ENCODE measurements around the gene WASF2.
"Not testable (repeated sequence)": the region's sequence is repeated elsewhere in the genome, so short reads cannot be mapped to it uniquely, and the experiment has no call there.

Gene WASF2

DNA sequence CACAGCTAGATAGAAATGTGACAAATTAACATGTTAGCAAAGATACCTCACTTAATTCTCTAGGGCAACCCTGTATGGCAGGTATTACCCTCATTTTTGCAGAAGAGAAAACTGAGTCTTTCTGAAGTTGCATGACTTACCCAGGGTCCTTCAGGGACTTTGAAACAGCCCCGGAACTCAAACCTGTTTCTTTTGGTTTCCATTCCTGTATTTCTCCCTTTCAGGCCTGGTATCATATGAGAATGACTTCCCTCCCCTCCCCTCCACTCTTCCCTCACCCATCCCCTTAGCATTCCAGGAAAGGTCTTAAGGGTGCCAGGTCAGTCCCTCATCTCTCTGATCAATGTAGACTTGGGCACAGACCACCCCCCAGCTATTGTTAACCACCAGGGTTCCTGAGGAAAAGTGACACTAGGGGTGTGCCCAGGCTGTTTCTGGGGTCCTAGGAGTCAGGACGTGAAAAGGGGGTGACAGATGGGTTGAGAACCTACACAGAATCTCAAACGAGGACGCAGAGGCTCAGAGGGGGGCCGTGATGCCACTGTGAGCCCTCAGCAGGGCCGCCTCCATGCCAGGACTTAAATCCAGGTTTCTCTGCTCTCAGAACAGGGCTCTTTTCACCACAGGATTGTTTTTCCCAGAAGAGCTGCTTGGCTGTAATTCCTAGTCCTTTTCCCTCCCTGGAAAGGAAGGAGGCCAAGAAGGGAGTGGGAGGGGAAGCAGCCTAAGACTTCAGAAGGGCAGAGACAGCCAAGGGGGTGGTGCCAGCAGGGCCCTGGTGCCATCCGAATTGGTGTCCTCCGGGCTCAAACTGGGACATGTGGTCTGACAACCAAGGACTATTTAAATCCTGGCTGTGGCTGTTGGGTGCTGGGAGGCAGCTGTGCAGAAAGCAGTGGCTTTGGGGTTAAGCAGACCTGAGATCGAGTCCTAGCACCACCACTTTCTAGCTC lies 2.1 kb upstream of the WASF2 start:
- DNase-seq = no peak

DNA sequence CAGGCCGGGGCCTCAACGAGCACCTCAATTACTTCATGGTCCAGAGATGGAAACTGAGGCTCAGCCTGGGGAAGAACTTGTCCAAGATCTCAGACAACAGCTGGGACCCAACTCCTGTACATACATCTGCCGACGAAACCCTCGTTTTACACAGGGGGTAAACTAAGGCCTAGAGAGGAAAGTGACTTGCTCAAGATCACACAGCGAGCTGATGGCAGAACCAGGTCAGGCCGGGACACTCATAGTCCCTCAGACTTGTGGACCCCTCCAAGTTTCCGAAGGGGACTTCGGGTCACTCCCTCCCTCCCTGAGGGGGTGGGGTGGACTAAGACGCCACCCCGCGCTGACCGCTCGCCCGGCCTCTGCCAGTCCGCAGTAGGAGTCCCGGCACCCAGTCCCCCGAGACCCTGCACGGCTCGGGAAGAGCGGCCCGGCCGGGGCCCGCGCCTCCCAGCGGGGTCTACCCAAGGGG lies 430 bp downstream of the WASF2 start:
- DNase-seq = no peak

DNA sequence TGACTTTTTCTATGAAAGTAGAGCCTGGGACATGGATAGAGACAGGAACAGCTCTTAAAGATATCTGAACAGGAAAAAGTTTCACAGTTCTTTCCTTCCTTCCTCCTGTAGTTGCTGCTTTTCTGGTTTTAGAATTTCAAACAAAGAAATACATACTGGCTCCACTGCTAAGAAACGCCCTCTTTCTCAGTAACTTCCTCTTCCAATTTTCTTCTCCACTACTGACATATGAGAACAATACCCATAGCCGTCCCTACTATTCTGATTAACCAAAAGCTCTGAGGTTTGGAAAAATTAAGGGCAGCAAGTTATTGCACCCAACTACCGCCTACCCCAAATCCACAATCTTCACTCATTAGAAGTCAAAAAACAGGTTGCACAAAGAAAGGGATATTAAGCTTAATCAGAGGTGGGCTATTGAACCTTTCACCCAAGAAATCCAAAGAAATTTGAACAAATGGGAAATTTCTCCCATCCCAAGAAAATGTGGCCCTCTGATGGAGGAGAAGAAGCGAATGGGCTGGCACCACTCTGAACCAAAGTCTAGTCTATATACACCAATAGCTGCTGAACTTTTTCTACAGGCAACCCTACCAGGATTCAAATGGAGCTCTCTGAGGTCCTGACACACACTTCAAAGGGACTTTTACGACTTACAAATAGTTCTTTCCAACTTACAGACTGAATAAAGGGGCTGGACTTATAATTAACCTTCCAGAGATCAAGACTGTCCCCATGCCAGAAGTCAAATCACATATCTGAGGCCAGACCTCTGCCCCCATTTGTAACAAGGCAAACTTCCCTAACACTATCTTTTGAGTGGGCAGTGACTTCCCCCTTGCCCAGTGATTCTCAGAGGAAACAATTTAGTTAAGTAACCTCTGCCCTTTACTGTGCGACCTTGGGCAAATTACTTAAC lies 1.7 kb downstream of the WASF2 start:
- DNase-seq = no peak

DNA sequence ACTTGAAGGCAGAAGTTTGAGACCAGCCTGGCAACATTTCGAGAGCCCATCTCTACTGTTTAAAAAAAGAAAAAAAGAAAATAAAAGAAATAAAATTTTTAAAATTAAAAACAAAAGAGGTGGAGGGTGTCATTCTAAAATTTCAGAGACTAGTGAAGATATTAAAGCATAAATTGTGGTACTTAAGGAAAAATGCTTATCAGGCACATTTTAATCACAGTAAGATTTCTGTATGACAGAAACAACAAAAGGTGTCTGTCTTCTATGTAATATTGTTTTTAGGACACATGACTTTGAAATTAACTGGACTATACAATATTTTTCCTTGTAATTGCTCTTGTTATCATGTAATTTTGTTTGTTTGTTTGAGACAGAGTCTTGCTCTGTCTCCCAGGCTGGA lies 4.6 kb downstream of the WASF2 start:
- DNase-seq = no peak

DNA sequence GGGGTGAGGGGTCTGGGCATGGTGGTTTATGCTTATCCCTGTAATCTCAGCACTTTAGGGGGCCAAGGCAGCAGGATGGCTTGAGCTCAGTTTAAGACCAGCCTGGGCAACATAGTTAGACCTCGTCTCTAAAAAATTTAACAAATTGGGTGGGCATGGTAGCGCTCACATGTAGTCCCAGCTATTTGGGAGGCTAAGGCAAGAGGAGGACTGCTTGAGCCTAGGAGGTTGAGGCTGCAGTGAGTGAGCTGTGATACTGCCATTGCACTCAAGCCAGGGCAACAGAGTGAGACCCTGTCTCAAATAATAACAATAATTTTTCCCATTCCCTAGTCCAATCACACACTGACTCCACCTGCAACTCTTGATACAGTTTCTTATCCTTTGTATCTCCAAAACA lies 6.3 kb downstream of the WASF2 start:
- no peak for DNase-seq

DNA sequence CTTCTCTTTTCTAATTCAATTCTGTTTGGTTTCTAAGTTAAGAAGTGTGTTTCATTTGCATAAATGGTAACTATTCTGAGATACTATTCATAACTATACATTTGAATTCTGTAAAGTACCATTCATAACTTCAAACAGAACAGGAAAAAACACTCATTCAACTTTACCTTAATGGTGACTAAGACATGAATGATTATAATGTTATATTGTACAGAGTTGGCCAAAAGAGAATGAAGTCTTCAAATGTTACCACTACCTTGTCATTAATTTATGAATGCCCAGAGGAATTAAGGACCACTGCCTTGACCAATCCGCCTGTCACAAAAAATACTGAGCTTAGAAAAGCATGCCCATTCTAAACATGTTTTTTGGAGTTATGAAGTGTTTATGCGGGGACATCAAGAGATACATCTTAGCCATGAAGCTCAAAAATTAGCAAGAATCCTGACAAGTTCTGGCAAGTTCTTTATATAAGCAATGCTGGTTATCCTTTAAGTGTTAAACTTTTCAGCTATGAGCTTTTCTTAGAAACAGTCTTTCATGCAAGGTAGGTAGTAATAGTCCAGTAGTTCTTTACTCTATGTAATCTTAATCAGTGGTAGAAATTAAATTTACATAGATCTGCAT lies 7.9 kb downstream of the WASF2 start:
- no peak for DNase-seq

DNA sequence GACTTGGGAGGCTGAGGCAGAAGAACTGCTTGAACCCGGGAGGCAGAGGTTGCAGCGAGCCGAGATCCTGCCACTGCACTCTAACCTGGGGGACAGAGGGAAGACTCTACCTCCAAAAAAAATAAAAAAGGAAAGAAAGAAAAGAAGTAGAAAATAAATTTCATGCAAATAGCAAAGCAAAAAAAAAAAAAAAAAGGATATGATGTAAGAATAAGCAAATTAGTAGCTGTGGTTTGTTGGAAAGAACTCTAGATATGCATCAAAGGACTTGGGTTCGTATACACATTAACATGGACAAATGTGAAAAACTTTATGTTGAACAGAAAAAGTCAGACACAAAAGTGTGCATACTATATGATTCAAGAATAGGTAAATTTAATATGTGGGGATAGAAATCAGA lies 11.9 kb downstream of the WASF2 start:
- DNase-seq = no peak

DNA sequence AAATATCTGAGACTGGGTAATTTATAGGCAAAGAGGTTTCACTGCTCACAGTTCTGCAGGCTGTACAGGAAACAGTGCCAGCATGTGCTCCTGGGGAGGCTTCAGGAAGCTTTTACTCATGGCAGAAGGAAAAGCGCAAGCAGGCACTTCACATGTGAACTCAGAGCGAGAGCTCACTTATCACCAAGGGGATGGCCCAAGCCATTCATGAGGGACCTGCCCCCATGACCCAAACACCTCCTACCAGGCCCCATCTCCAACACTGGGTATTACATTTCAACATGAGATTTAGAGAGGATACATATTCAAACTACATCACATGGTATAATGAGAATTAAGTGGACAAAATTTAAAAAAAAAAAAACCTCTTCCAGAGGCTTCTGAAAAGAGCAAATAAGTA lies 13.7 kb downstream of the WASF2 start:
- DNase-seq = no peak

DNA sequence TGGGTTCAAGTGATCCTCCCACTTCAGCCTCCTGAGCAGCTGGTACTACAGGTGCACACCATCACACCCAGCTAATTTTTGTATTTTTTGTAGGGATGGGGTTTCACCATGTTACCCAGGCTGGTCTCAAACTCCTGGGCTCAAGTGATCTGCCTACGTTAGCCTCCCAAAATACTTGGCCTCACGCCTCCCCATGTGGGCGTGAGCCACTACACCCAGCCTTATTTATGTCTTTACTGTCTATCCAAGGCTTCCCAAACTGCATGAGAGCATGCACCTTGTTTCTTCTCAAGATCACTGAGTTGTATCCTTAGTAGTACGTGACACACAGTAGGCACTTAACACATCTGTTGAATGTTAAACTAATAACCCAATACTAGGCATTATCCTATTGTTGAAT lies 14.2 kb downstream of the WASF2 start:
- no peak for DNase-seq

DNA sequence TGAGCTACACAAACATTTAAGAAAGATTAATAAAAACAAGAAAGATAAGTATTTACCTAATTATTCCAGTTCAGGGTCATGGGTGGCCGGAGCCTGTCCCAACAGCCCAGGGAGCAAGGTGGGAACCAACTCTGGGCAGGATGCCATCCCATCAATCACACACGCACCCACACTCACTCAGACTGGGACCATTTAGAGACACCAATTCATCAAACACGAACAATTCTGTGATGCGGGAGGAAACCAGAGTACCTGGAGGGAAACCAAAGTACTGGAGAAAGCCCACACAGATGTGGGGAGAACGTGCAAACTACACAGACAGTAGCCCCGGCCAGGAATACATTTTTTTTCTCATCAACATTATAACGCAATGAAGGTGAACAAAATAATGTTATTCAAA lies 16.2 kb downstream of the WASF2 start:
- DNase-seq = no peak

DNA sequence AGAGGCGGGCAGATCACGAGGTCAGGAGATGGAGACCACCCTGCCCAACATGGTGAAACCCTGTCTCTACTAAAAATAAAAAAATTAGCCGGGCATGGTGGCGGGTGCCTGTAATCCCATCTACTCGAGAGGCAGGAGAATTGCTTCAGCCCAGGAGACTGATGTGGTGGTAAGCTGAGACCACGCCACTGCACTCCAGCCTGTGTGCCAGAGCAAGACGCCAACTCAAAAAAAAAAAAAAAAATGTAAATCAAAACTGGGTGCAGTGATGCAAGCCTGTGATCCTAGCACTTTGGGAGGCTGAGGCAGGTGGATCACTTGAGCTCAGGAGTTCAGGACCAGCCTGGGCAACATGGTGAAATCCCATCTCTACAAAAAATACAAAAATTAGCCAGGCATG lies 17.9 kb downstream of the WASF2 start:
- not testable (repeated sequence) for DNase-seq

DNA sequence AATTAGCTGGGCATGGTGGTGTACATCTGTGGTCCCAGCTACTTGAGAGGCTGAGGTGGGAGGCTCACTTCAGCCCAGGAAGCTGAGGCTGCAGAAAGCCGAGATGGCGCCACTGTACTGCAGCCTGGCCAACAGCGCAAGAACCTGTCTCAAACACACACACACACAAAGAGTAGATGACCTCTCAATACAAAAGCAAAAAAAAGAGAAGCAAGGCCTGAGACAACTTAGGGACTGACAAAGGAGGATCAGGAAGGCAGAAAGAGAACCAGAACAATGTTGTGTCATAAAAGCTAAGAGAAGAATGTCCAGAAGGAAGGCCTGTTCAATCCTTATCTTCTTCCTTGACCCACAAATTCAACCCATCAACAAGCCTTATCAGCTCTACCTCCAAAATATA lies 18.5 kb downstream of the WASF2 start:
- no peak for DNase-seq

DNA sequence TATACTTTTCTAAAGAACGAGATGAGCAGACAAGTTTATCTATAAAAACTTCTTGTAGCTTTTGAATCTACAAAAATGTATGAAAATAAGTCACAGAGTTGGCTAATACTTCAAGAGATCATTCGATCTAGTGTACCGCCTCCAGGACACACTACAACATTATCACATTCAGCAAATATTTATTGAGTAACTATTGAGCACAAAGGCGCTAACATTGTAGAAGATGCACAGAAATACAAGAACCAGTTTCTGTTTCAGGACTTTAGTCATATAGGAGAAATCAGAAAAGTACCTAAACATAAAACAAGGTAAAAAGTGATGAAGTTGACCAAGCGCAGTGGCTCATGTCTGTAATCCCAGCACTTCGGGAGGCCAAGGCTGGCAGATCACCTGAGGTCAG lies 20.6 kb downstream of the WASF2 start:
- DNase-seq = no peak

DNA sequence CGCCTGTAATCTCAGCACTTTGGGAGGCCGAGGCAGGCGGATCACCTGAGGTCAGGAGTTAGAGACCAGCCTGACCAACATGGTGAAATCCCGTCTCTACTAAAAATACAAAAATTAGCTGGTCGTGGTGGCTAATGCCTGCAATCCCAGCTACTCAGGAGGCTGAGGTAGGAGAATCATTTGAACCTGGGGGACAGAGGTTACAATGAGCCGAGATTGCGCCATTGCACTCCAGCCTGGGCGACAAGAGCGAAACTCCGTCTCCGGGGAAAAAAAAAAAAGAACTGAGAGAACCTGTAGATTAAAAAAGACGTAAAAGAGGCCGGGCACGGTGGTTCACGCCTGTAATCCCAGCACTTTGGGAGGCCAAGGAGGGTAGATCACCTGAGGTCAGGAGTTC lies 21.6 kb downstream of the WASF2 start:
- not testable (repeated sequence) for DNase-seq

DNA sequence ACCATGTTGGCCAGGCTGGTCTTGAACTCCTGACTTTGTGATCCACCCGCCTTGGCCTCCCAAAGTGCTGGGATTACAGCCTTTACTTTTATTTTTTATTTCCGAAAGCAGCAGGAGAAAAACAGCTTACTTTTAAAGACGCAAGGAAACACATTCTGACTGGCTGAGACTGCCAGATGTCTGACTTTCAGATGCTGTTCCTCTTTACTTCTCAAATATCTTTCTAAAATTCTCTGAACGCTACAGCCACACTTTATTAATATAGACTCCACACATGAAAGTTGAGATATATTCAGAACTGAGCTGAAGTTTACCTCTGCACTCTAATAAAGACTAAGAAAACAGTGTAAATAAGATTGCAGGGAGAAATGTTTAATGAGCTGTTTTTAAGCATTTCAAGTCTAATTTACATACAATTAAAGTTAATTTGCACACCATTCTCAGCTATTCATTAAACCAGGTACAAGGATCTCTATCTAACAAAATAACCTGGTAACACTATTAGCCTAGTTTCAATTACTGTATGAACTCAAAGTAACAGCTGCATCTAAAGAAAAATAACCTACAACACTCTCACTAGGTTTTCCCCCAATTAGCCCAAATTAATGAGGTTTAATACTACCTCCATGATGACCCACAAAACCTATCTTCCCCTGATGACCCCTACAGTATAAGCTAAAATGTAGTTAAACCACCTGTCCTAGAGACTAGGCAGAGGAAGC lies 24.9 kb downstream of the WASF2 start:
- no peak for DNase-seq

DNA sequence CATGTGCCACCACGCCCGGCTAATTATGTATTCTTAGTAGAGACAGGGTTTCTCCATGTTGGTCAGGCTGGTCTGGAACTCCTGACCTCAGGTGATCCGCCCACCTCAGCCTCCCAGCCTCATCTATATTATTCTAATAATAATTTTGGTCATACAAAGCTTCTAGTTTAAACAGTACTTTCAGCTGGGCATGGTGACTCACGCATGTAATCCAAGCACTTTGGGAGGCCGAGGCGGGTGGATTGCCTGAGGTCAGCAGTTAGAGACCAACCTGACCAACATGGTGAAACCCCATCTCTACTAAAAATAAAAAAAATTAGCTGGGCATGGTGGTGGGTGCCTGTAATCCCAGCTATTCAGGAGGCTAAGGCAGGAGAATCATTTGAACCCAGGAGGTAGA lies 26.1 kb downstream of the WASF2 start:
- not testable (repeated sequence) for DNase-seq

DNA sequence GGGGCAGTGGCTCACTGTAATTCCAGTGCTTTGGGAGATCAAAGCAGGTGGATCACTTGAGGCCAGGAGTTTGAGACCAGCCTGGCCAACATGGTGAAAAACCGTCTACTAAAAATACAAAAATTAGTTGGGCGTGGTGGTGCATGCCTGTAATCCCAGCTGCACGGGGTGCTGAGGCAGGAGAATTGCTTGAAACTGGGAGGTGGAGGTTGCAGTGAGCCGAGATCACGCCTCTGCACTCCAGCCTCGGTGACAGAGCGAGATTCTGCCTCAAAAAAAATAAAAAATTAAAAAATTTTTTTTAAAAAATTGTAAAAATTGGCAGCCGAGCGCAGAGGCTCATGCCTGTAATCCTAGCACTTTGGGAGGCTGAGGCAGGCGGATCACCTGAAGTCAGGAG lies 31.4 kb downstream of the WASF2 start:
- DNase-seq = not testable (repeated sequence)

DNA sequence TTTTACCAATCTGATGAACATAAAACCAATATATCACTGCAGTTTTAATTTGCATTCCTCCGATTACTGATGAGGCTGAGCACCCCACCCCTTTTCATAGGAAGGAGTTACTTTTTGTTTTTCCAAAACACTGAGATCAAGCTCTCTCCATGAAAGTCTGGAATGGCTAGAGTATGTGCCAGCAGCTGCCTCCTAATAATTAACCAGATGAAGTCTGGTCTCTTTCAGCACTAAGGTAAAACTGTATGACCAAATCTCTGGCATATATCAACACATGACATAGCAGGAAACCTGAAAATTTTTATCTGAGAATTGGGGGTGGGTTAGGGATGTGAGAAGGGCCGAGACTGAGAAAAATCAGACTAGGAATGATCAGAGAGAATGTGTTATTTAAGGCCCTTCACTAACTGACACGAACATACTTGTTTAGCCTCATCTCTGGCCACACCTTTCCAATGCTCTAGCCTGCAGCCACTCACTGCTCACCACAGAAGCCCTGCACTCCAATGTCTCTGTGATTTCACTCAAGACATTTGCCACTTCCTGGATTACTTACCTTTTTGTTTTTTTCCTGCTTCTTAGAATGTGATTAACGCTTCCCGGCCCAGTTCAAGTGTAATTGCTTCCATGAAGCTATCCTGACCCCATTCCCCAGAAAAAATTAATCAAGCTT lies 34.7 kb downstream of the WASF2 start:
- DNase-seq = no peak

DNA sequence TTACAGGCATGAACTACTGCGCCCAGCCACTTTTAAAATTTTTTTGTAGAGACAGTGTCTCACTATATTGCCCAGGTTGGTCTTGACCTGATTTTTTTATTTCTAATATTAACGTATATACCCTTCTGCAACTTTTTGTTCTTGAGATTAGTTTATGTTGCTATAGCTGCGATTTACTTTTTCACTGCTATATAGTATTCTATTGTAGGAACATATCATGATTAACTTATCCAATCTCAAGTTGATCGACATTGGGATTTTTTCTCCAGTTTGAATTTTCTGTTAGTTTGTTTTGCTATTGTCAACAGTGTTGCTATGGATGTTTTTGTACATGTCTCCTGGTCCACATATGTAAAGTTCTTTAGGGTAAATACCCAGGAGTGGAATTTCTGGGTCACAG lies 35.4 kb downstream of the WASF2 start:
- no peak for DNase-seq

DNA sequence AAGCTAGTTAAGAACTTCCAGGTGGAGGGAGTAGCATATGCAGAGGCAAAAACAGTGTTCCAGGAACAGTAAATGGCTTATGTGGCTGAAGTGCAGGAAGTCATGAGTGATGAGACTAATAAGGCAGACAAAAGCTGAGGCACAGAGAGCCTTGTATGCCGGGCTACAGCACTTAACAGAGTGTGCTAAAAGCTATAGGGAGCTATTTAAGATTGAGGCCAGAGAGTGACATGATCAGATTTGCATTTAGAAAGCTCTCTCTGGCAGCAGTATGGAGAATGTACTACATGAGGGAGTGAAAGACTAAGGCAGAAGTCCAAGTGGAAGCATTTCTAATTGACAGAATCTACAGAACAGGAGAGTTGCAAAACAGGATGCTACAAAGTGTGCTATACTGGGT lies 38.6 kb downstream of the WASF2 start:
- no peak for DNase-seq

DNA sequence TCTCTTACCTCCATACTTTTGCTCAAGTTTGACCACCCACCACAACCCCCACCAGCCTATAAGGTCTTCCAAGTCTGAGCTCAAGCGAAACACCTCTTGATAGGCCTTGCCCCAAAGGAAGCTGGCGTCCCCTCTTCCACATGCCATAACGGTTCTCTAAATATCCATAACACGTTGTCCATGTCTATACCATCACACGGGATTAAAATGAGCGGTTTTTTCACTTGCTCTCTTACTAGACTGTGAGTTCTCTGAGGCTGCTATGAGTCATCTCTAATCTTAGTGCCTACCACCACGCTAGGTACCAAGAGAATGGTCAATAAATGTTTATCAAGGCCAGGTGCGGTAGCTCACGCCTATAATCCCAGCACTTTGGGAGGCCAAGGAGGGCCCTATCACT lies 41.0 kb downstream of the WASF2 start:
- DNase-seq = no peak

DNA sequence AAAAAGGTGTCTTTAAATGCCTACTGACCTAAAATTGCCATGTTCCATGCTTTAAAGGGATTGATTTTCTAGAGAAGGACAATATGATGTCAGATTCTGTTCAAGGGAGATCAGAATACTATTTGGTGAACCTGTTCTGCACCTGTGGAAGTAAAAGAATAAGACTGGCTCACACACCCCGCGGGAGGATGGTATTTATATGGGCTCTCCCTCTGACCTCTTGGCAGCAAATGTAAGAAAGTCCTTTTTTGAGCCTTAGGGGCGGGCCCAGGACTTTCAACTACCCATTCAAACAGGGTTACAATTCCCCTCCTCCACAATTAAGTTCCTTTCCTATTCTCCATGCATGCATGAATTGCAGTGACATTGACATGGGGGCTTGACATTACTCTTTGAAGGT lies 42.1 kb downstream of the WASF2 start:
- no peak for DNase-seq

All from effector CD8-positive, alpha-beta T cell (primary cell).